ENCODE results near the gene TRA2B. TPM values are rescaled to one million over a fixed set of nuclear protein-coding genes. Genes with fewer than 3 reads are reported as not detected.

TRA2B gene
- 160 to 194 TPM (median 176 TPM) in 5 replicates for total RNA-seq (2022; extraction: Qiagen RNA extraction; ENCODE audit: low read depth)

DNA sequence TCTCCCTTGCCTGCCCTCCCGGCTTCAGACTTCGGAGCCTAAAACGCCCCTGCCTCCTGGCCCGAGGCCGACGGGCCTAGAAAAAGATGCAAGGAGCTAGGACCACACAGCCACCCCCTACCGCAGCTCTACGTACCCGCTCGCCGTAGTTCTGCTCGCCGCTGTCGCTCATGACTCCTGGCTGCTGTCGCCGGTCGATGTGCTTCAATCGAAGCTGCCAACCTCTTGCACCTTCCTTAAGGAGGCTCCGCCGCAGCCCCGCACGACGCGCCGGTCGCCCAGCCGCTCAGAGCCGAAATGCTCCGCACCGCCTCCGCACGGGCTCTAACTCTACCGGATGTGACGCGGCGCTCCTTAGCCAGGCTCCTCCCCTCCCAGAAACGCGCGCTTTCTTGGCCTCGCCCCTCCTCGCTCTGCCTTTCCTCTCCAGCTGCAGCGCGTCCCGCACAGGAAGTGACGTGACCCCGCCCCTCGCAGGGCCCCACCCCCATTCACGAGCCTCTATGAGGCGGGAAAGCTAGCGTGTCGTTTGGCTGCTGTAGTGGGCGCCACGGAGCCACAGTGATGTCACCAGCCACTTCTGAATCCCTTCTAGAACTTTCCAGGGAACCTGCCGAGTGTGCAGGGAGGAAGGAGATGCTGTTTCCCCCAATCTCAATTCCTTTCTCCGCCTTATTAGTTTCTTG, at the start of gene TRA2B:
TSS of gene TRA2B (minus strand) at position 326 of the 686 bp plus-strand sequence. CDS start at position 172, 154 bp downstream.

Other genes starting within 250 kb of the TRA2B start
- gene IGF2BP2, start 113.0 kb downstream of the TRA2B start, total RNA-seq (2022; extraction: Qiagen RNA extraction; ENCODE audit: low read depth) = 8.0 to 12.1 TPM (median 10.3 TPM) in 5 replicates
- gene ETV5, start 171.1 kb upstream of the TRA2B start, total RNA-seq (2022; extraction: Qiagen RNA extraction; ENCODE audit: low read depth) = 27.0 to 38.4 TPM (median 31.6 TPM) in 5 replicates